ENCODE data around the gene FMN1.

DNA sequence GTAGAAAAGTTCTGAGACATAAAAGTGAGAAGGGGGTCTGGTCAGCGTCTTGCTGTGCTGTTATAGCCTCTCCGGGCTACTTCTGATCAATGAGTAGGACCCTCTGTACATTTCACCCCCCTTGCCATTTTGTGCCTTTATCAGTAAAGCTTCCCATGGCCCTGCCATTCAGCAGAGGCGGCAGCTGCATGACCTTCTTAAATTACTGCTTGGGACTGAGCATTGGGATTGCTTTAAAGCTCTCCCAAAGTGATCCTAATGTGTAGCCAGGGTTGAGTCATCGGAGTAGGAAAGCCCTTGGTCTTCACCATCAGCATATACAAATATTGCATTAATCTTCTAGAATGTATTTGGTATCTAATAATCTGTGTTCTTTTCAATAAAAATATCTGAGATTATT, 70.2 kb downstream of the FMN1 start:
- no peak for TF ChIP-seq TAF1 (IDR thresholded peaks at IDR 0.05; ENCODE audit: low read depth)
- TF ChIP-seq ZBTB7A (IDR thresholded peaks at IDR 0.05; ENCODE audit: low read depth) = no peak
- no peak for TF ChIP-seq TCF12 (IDR thresholded peaks at IDR 0.05; ENCODE audit: low read depth)
- TF ChIP-seq, protein P1, sequence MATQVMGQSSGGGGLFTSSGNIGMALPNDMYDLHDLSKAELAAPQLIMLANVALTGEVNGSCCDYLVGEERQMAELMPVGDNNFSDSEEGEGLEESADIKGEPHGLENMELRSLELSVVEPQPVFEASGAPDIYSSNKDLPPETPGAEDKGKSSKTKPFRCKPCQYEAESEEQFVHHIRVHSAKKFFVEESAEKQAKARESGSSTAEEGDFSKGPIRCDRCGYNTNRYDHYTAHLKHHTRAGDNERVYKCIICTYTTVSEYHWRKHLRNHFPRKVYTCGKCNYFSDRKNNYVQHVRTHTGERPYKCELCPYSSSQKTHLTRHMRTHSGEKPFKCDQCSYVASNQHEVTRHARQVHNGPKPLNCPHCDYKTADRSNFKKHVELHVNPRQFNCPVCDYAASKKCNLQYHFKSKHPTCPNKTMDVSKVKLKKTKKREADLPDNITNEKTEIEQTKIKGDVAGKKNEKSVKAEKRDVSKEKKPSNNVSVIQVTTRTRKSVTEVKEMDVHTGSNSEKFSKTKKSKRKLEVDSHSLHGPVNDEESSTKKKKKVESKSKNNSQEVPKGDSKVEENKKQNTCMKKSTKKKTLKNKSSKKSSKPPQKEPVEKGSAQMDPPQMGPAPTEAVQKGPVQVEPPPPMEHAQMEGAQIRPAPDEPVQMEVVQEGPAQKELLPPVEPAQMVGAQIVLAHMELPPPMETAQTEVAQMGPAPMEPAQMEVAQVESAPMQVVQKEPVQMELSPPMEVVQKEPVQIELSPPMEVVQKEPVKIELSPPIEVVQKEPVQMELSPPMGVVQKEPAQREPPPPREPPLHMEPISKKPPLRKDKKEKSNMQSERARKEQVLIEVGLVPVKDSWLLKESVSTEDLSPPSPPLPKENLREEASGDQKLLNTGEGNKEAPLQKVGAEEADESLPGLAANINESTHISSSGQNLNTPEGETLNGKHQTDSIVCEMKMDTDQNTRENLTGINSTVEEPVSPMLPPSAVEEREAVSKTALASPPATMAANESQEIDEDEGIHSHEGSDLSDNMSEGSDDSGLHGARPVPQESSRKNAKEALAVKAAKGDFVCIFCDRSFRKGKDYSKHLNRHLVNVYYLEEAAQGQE (IDR thresholded peaks at IDR 0.05; ENCODE audit: low read depth) = no peak
- TF ChIP-seq FOXM1 (IDR thresholded peaks at IDR 0.05; ENCODE audit: borderline replicate concordance, low read depth) = no peak
- TF ChIP-seq EP300 (IDR thresholded peaks at IDR 0.05; ENCODE audit: borderline replicate concordance) = no peak
- TF ChIP-seq CEBPB (IDR thresholded peaks at IDR 0.05) = no peak
- no peak for TF ChIP-seq EGR1 (IDR thresholded peaks at IDR 0.05)
- no peak for TF ChIP-seq CREB1 (IDR thresholded peaks at IDR 0.05; ENCODE audit: low read depth)
- TF ChIP-seq, protein P2, sequence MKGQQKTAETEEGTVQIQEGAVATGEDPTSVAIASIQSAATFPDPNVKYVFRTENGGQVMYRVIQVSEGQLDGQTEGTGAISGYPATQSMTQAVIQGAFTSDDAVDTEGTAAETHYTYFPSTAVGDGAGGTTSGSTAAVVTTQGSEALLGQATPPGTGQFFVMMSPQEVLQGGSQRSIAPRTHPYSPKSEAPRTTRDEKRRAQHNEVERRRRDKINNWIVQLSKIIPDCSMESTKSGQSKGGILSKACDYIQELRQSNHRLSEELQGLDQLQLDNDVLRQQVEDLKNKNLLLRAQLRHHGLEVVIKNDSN (IDR thresholded peaks at IDR 0.05) = no peak

Measured in Ishikawa (cell line).